HUES48 (cell line): ENCODE results near the gene NRCAM.
A peak's percentile ranks its signal among the peaks of the same experiment; 100 is the strongest.
"Not testable (repeated sequence)": the region's sequence is repeated elsewhere in the genome, so short reads cannot be mapped to it uniquely, and the experiment has no call there.

Source experiments
- H3K27ac ChIP-seq: one replicate; pipeline ENCODE4 v1.7.0; 2013; ENCODE audit warnings: low read depth, low read length, inconsistent platforms
- H3K27me3 ChIP-seq: 2 replicates; pipeline ENCODE4 v1.6.1; 2013; ENCODE audit warnings: mild to moderate bottlenecking, low read length; ENCODE audit not compliant: control insufficient read depth, insufficient read depth
- H3K36me3 ChIP-seq: 2 replicates; pipeline ENCODE4 v1.6.1; 2013; ENCODE audit warnings: low read length; ENCODE audit not compliant: control insufficient read depth, insufficient read depth
- H3K4me1 ChIP-seq: 2 replicates; pipeline ENCODE4 v1.6.1; 2013; ENCODE audit warnings: mild to moderate bottlenecking, low read length; ENCODE audit not compliant: control insufficient read depth, insufficient read depth
- H3K4me3 ChIP-seq: 2 replicates; pipeline ENCODE4 v1.5.1; 2013; ENCODE audit warnings: mild to moderate bottlenecking, low read depth, low read length
- H3K9ac ChIP-seq: 2 replicates; pipeline ENCODE4 v1.6.1; 2013; ENCODE audit warnings: mild to moderate bottlenecking, low read depth, low read length, moderate library complexity
- H3K9me3 ChIP-seq: 2 replicates; pipeline ENCODE4 v1.6.1; 2013; ENCODE audit warnings: low read length; ENCODE audit not compliant: control insufficient read depth, insufficient read depth

NRCAM gene

GRCh38 chr7:108340406-108340805, 115.8 kb downstream of the NRCAM start:
- not testable (repeated sequence) for H3K27me3 ChIP-seq, H3K9me3 ChIP-seq, H3K9ac ChIP-seq, H3K27ac ChIP-seq, H3K36me3 ChIP-seq, H3K4me1 ChIP-seq, H3K4me3 ChIP-seq

GRCh38 chr7:108335269-108335918, 120.8 kb downstream of the NRCAM start:
- Histone ChIP-seq H3K4me3 (no peak overlapping the region), H3K27ac (no peak overlapping the region), H3K36me3 (no peaks in the 10 kb centered on the region), H3K9ac (no peak overlapping the region), H3K9me3 (no peaks in the 10 kb centered on the region), H3K27me3 (no peaks in the 10 kb centered on the region), H3K4me1 (peaks cover 2% of the 10 kb centered on the region)

GRCh38 chr7:108332937-108333336, 123.3 kb downstream of the NRCAM start:
- Histone ChIP-seq H3K4me1 (peaks cover 26% of the 10 kb centered on the region), H3K27ac (no peak overlapping the region)

GRCh38 chr7:108331971-108332370, 124.3 kb downstream of the NRCAM start:
- Histone ChIP-seq H3K4me1 (peaks cover 32% of the 10 kb centered on the region), H3K9me3 (no peaks in the 10 kb centered on the region), H3K36me3 (no peaks in the 10 kb centered on the region), H3K27me3 (no peaks in the 10 kb centered on the region), H3K27ac (no peak overlapping the region), H3K9ac (no peak overlapping the region), H3K4me3 (no peak overlapping the region)

More at GRCh38 chr7:108332937-108333336, 123.3 kb downstream of the NRCAM start:
- H3K27me3 ChIP-seq: no peaks in the 10 kb centered on the region
- no peaks in the 10 kb centered on the region for H3K9me3 ChIP-seq
- H3K36me3 ChIP-seq: no peaks in the 10 kb centered on the region
- no peak overlapping the region for H3K9ac ChIP-seq
- no peak overlapping the region for H3K4me3 ChIP-seq

- H3K4me3 ChIP-seq: no peak overlapping the region
- H3K9ac ChIP-seq: no peak overlapping the region
- no peaks in the 10 kb centered on the region for H3K9me3 ChIP-seq
- no peaks in the 10 kb centered on the region for H3K27me3 ChIP-seq
- peaks cover 36% of the 10 kb centered on the region for H3K4me1 ChIP-seq
- no peaks in the 10 kb centered on the region for H3K36me3 ChIP-seq
- no peak overlapping the region for H3K27ac ChIP-seq
These were observed 126.0 kb downstream of the NRCAM start for GRCh38 chr7:108330227-108330626.

GRCh38 chr7:108329514-108329913, 126.7 kb downstream of the NRCAM start:
- Histone ChIP-seq H3K27ac (peak overlapping the region; percentile 21), H3K4me3 (no peak overlapping the region), H3K36me3 (no peaks in the 10 kb centered on the region), H3K9ac (no peak overlapping the region), H3K4me1 (peaks cover 41% of the 10 kb centered on the region), H3K9me3 (no peaks in the 10 kb centered on the region), H3K27me3 (no peaks in the 10 kb centered on the region)

- Histone ChIP-seq H3K9ac (no peak overlapping the region), H3K4me3 (peak overlapping the region; percentile 5; the same call in 1 of the 2 replicates), H3K4me1 (peaks cover 41% of the 10 kb centered on the region), H3K27me3 (no peaks in the 10 kb centered on the region), H3K9me3 (no peaks in the 10 kb centered on the region), H3K36me3 (no peaks in the 10 kb centered on the region), H3K27ac (peak overlapping the region; percentile 65)
These were observed 128.0 kb downstream of the NRCAM start for GRCh38 chr7:108328174-108328651.

GRCh38 chr7:108327353-108327752, 128.9 kb downstream of the NRCAM start:
- Histone ChIP-seq H3K4me3 (no peak overlapping the region), H3K9me3 (no peaks in the 10 kb centered on the region), H3K9ac (no peak overlapping the region), H3K36me3 (no peaks in the 10 kb centered on the region), H3K27me3 (no peaks in the 10 kb centered on the region), H3K27ac (no peak overlapping the region), H3K4me1 (peaks cover 44% of the 10 kb centered on the region)

GRCh38 chr7:108326938-108327337, 129.3 kb downstream of the NRCAM start:
- H3K27me3 ChIP-seq: no peaks in the 10 kb centered on the region
- H3K4me3 ChIP-seq: no peak overlapping the region
- H3K9ac ChIP-seq: no peak overlapping the region
- no peaks in the 10 kb centered on the region for H3K9me3 ChIP-seq
- H3K27ac ChIP-seq: no peak overlapping the region
- peaks cover 44% of the 10 kb centered on the region for H3K4me1 ChIP-seq
- H3K36me3 ChIP-seq: no peaks in the 10 kb centered on the region

GRCh38 chr7:108324053-108325038, 131.9 kb downstream of the NRCAM start:
- no peak overlapping the region for H3K9ac ChIP-seq
- no peaks in the 10 kb centered on the region for H3K27me3 ChIP-seq
- no peaks in the 10 kb centered on the region for H3K9me3 ChIP-seq
- no peak overlapping the region for H3K27ac ChIP-seq
- peaks cover 32% of the 10 kb centered on the region for H3K4me1 ChIP-seq
- H3K36me3 ChIP-seq: no peaks in the 10 kb centered on the region
- H3K4me3 ChIP-seq: no peak overlapping the region
